ENCODE results near the gene C1QC. TPM values are rescaled to one million over a fixed set of nuclear protein-coding genes. Genes with fewer than 3 reads are reported as not detected.

C1QC gene
- total RNA-seq, 1 experiment from 2014 or later = not detected

GRCh38 chr1:22636353-22636752 lies 7.1 kb upstream of the C1QC start, which contains the start of gene C1QA:
TSS of gene C1QA (plus strand) at chr1:22636628. CDS start at chr1:22637617, 989 bp downstream.
- no peak within 1 kb of the TSS for H2BK5ac ChIP-seq (ENCODE audit: insufficient read length, low read length)

More at GRCh38 chr1:22636353-22636752, 7.1 kb upstream of the C1QC start, which contains the start of gene C1QA:
- H3K36me3 Mint-ChIP-seq (ENCODE audit: insufficient read depth in 1 of 3, low read depth in 3 of 3) = no peaks in the 10 kb centered on the region; a peak in 1 of 7 replicates
- no peaks in the 10 kb centered on the region for H3K79me1 ChIP-seq (ENCODE audit: insufficient read depth, low read depth, low read length, poor library complexity, severe bottlenecking)
- peaks cover 3% of the 10 kb centered on the region for H4K20me1 ChIP-seq (ENCODE audit: control insufficient read depth, insufficient read depth, insufficient read length)
- no peaks in the 10 kb centered on the region for H3K9me3 ChIP-seq (ENCODE audit: control insufficient read depth, low read depth, low read length)
- TF ChIP-seq CTCF (conservative IDR thresholded peaks at IDR 0.05) = no peak
- no peak within 1 kb of the TSS for H4K8ac ChIP-seq (replicated peaks; ENCODE audit: insufficient read length, low read depth, low read length)
- no peak within 1 kb of the TSS for H2BK20ac ChIP-seq (ENCODE audit: low read depth, low read length, poor library complexity, severe bottlenecking)
- no peak within 1 kb of the TSS for H3K9ac ChIP-seq (ENCODE audit: extremely low read depth, insufficient read length, low read length)
- H3K18ac ChIP-seq (ENCODE audit: insufficient read length, low read depth, low read length) = no peak within 1 kb of the TSS
- H4K91ac ChIP-seq (ENCODE audit: insufficient read length, low read depth, low read length) = no peak within 1 kb of the TSS
- no peaks in the 10 kb centered on the region for H3K27me3 ChIP-seq (ENCODE audit: insufficient read depth, low read length)
- H3K27me3 Mint-ChIP-seq (ENCODE audit: low read depth) = peaks cover 3% of the 10 kb centered on the region
- H4K5ac ChIP-seq (ENCODE audit: insufficient read length, low read depth, low read length) = no peak within 1 kb of the TSS
- no peak within 1 kb of the TSS for H3K4me2 ChIP-seq (ENCODE audit: insufficient read depth, insufficient read length, low read length)
- H3K9me3 Mint-ChIP-seq = no peaks in the 10 kb centered on the region
- no peak within 1 kb of the TSS; the same call in 1 of the 2 replicates for H3K14ac ChIP-seq (ENCODE audit: insufficient read depth, low read length)
- no peak within 1 kb of the TSS for H2AK5ac ChIP-seq (ENCODE audit: insufficient read length, low read length)
- no CpG with 5 or more reads among the region's 5 CpGs for WGBS (ENCODE audit: extremely low coverage, insufficient read length, low lambda C conversion rate)
- H2BK12ac ChIP-seq (ENCODE audit: insufficient read length, low read depth, low read length) = no peak within 1 kb of the TSS
- no peak for DNase-seq
- H3K4me1 ChIP-seq (ENCODE audit: insufficient read depth, low read length) = no peaks in the 10 kb centered on the region
- H3K27ac ChIP-seq (ENCODE audit: insufficient read length, low read depth, low read length) = no peak within 1 kb of the TSS
- H3T11ph ChIP-seq (ENCODE audit: low read length) = no peak within 1 kb of the TSS
- no peak within 1 kb of the TSS for H3K4ac ChIP-seq (ENCODE audit: low read depth, low read length)
- H3K27ac Mint-ChIP-seq = peak within 1 kb of the TSS; percentile 1 to 20 (median 6); a peak in 3 of 7 replicates
- no peak within 1 kb of the TSS for H2BK120ac ChIP-seq (ENCODE audit: low read depth, low read length, poor library complexity, severe bottlenecking)
- H3K56ac ChIP-seq (ENCODE audit: insufficient read length, low read depth, low read length) = no peak within 1 kb of the TSS
- H3K79me2 ChIP-seq (ENCODE audit: insufficient read depth, low read length) = no peaks in the 10 kb centered on the region
- peaks cover 11 to 18% of the 10 kb centered on the region in 2 experiments for H3K4me1 Mint-ChIP-seq
- H3K23me2 ChIP-seq (ENCODE audit: insufficient read length, low read depth, low read length, poor library complexity, severe bottlenecking) = no peaks in the 10 kb centered on the region
- no peak within 1 kb of the TSS for H2AFZ ChIP-seq (ENCODE audit: low read length)
- no peak within 1 kb of the TSS for H2BK15ac ChIP-seq (ENCODE audit: low read depth, low read length)
- H3K23ac ChIP-seq (ENCODE audit: insufficient read length, low read depth, low read length) = no peak within 1 kb of the TSS
- H3K4me3 Mint-ChIP-seq = no peak within 1 kb of the TSS; a peak in 1 of 5 replicates

Data from H9 (cell line).